ENCODE data around the gene CLRN1.

The CLRN1 gene

GRCh38 chr3:150917951-150918350 lies 54.6 kb downstream of the CLRN1 start:
- FAIRE-seq, result no peak

- FAIRE-seq, result no peak
These were observed 59.2 kb downstream of the CLRN1 start for GRCh38 chr3:150913133-150913922.

DNA sequence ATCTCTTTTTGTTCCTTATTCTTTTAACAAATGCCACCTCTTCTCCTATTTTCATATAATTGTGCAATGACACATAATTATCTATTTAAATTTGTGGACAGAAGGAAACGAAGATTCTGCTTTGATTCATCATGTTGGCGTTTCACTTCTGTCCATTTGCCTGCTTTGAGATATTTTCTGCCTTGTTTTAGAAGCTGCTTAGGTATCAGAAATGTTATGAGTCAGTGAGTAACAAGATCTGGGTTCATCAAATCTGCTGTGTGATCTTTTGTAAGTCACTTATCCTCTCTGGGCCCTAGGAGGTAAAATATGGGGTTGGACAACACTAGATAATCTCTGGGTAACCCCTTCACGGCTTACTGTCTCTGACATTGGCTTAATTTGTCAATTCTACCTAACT lies 60.0 kb downstream of the CLRN1 start:
- FAIRE-seq, result no peak

DNA sequence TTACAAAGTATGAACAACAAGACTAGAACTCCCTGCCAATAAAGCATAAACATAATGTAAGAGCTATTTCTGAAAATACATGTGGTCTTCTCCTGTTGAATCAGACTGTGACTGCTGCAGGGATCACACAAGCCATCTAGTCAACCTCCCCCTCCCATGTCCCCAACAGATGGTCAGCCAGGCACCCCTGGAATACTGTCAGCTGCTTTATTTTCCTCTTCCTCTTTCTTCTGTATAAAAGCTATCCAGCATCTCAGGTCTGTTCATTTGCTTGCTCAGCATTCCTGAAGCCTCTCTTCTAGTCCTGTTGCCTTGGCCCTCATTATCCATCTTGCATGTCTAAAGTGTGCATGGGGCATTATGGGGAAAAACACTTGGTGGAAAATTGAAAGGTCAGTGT lies 60.8 kb downstream of the CLRN1 start:
- FAIRE-seq, result no peak

- no peak for FAIRE-seq
These were observed 66.1 kb downstream of the CLRN1 start for GRCh38 chr3:150906461-150906860.

DNA sequence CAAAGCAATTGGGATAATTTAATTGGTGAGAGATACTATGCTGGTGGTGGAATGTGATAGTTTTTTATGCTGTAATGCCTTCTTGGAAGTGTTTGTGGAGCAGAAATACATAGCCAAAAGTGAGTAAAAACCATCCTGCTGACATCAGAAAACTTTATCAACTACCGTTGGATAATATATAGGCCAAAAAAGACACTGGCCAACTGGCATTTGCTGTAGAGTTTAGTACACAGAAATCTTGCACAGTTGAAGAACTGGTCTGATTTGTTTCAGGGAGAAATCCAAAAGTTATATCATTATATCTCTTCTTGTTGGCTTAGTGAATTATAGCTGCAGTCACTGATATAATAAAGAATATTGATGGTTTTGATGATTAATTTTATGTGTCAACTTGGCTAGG lies 66.8 kb downstream of the CLRN1 start:
- FAIRE-seq, result no peak

DNA sequence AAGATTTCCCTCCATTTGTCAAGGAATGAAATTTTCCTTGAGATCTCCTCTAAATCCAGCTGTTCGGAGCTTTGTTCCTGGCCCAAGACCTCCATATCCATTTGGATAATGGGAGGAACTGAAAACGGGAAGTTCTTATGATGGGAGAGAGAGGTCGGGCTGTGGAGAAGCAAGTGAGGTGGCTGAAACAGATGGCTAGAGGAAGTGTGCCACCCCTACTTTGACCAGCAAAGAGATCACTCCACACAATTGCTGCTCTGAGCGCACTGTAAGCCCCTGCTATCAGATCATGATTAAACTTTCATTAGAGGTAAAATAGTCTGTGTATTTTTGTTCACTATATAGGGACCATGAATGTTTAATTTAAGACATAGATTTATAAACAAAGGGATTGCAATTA lies 67.2 kb downstream of the CLRN1 start, which contains the start of gene MINDY4B:
MINDY4B (minus strand) TSS at position 101 of the 400 bp plus-strand sequence; CDS start at position 101, 0 bp downstream.
- no peak for FAIRE-seq

DNA sequence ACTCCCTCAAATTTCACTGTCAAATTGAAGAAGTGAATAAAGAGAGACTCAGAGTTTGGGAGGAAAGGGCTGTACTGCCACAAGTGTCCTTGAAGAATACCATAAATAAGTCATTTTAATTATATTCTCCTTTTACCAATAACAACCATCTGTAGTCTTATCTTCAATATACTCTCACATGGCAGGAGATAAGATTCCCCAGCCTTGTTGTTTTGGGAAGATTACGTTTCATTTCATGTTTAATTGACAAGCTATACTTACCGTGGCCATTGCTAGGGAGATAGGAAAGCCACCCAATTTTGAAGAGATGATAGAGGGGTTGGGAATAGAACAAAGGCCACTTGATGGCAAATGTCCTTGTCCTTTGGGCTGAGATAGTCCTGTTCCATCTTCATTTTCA lies 69.5 kb downstream of the CLRN1 start:
- no peak for FAIRE-seq

DNA sequence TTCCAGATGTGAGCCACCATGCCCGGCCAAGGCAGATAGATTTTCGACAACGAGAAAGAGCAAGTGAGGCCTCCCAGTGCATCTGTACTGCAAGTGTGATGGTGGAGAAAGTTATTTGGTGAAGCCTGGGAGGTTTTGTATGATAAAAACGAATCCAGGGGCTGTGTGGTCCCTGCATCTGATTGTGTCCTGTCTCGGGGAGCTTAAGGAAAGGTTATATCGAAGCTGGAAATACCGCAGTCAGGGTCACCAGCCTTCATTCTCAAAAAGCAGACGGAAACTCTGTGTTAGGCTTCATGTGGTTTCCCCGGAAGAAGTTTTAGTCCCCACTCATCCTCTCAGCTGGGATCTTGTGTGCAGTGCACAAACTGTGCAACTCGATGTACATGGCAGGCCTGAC lies 70.7 kb downstream of the CLRN1 start:
- no peak for FAIRE-seq

DNA sequence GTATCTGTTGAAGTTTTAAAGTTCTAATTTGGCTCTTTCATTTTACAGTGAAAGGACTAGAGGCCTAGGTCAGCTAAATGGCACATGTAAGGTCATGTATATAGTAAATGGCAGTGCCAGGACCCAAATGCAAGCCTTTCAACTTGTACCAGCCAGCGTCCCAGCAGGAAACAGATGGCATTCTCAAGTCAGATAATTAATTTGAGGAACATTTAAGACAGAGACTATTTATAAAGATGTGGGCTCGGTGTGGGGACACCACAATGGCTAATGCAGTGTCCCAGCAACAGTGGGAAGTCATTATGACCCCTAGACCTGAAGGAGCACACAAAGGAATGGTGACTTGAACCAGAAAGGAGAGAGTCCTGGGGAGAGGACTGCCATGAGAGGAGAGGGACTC lies 73.4 kb downstream of the CLRN1 start:
- FAIRE-seq, result no peak

- FAIRE-seq, result no peak
These were observed 74.3 kb downstream of the CLRN1 start for GRCh38 chr3:150898046-150898754.

GRCh38 chr3:150897592-150897991 lies 74.9 kb downstream of the CLRN1 start:
- no peak for FAIRE-seq

- no peak for FAIRE-seq
These were observed 81.7 kb downstream of the CLRN1 start for GRCh38 chr3:150890831-150891230.

- FAIRE-seq, result no peak
These were observed 82.2 kb downstream of the CLRN1 start for GRCh38 chr3:150890295-150890694.

DNA sequence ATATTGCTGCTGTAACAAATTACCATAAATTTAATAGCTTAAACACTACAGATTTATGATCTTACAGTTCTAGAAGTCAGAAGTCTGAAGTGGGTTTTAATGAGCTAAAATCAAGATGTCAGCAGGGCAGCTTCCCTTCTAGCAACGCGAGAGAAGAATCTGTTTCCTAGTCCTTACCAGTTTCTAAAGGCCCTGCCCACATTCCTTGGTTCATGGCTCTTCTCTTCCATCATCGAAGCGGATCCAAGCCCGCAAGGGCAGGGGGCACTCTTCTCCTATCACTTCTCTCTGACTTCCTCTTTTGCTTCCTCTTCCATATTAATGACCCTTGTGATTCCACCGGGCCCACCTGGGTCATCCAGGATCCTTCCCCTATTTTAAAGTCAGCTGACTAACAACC lies 83.4 kb downstream of the CLRN1 start:
- FAIRE-seq, result no peak

- FAIRE-seq, result no peak
These were observed 85.5 kb downstream of the CLRN1 start for GRCh38 chr3:150887031-150887430.

- FAIRE-seq, result no peak
These were observed 87.0 kb downstream of the CLRN1 start for GRCh38 chr3:150885535-150885934.

GRCh38 chr3:150878996-150879575 lies 93.4 kb downstream of the CLRN1 start:
- FAIRE-seq, result no peak

- no peak for FAIRE-seq
These were observed 94.2 kb downstream of the CLRN1 start for GRCh38 chr3:150878290-150878689.

DNA sequence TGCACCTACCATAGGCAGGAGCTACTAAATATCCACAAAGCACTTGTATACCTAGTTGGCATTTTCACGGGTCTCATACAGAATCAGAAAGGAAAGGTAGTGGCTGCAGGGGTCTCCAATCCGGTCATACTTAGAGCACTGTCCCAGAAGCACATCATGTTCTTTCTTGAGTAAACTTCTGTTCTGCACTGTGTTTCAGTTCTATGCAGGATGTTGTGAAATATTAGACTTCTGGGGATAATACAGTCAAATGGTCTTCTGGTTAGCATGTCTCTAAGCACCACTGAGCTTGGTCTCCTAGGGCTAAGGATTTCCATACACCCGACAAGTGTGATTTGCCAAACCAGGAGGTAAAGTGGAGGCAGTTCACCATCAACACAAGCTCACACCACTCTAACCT lies 95.2 kb downstream of the CLRN1 start:
- no peak for FAIRE-seq

- no peak for FAIRE-seq
These were observed 95.8 kb downstream of the CLRN1 start for GRCh38 chr3:150876611-150877265.

Measured in A204.1 (cell line).